ENCODE data around the gene NUP210L. TPM values are rescaled to one million over a fixed set of nuclear protein-coding genes. Genes with fewer than 3 reads are reported as not detected.

NUP210L gene
- total RNA-seq, 1 donor from 2014 or later, result not detected

DNA sequence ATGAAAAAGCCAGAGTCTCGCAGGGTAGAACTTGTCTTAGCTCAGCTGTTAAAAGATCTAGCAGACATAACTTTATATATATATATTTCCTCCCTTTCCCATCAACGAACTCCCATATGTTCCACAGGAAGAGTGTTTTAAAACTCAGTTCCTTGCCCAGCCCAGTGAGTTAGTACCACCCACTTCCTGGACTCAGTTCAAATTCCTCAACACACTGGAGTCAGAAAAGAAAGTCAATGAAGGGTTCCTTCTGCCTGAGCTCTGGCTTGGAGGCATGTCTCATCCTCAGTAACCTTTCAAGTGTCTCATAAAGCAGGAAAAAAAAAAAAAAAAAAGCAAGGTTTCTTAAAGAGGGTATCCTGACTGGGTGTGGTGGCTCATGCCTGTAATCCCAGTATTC, 21.5 kb upstream of the NUP210L start:
- Mint-ChIP-seq H3K36me3 (peaks cover 27% of the 10 kb centered on the region), H3K4me1 (peaks cover 40% of the 10 kb centered on the region), H3K27me3 (ENCODE audit: insufficient read depth, low read depth) (peaks cover 2% of the 10 kb centered on the region), H3K27ac (no peak overlapping the region), H3K4me3 (no peak overlapping the region), H3K9me3 (no peaks in the 10 kb centered on the region)
- H3K27me3 ChIP-seq, result no peaks in the 10 kb centered on the region
- no peak overlapping the region for H2AFZ ChIP-seq (replicated peaks)
- H3K9me3 ChIP-seq (ENCODE audit: low read depth), result no peaks in the 10 kb centered on the region
- no peak for DNase-seq (ENCODE audit: low spot score)
- H3K4me3 ChIP-seq, result no peak overlapping the region
- H3K79me2 ChIP-seq (ENCODE audit: low read depth), result peaks cover 87% of the 10 kb centered on the region
- H3K36me3 ChIP-seq, result peaks cover 7% of the 10 kb centered on the region
- H3K4me1 ChIP-seq, result peaks cover 39% of the 10 kb centered on the region
- H3F3A ChIP-seq (ENCODE audit: low read depth), result peaks cover 23% of the 10 kb centered on the region
- TF ChIP-seq CTCF (IDR thresholded peaks at IDR 0.05) (no peak), EZH2phosphoT487 (IDR thresholded peaks at IDR 0.05) (no peak), EZH2 (IDR thresholded peaks at IDR 0.05) (no peak)
- H3K27ac ChIP-seq, result no peak overlapping the region
- no peak overlapping the region for H3K4me2 ChIP-seq
- H3K9ac ChIP-seq, result no peak overlapping the region
- H4K20me1 ChIP-seq (ENCODE audit: low read depth), result peaks cover 71% of the 10 kb centered on the region

DNA sequence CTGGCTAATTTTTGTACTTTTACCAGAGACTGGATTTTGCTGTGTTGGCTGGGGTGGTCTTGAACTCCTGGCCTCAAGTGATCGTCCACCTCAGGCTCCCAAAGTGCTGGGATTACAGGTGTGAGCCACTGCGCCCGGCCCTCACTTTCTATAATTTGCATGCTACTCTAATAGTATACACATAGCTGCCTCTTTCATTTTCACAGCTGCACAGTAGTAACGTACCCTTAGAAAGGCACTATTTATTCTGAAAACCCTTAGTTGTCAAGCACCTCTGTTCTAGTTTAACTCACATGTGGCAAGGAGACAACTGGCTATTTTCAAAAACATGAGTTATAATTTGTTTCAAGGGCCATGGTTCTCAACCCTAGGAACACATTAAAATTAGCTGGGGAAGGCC, 19.8 kb upstream of the NUP210L start:
- no peak for TF ChIP-seq CTCF (IDR thresholded peaks at IDR 0.05)
- TF ChIP-seq EZH2 (IDR thresholded peaks at IDR 0.05), result no peak
- no peak for TF ChIP-seq EZH2phosphoT487 (IDR thresholded peaks at IDR 0.05)
- no peak for DNase-seq (ENCODE audit: low spot score)
- H3K36me3 Mint-ChIP-seq, result peaks cover 40% of the 10 kb centered on the region
- H3K4me1 ChIP-seq, result peaks cover 22% of the 10 kb centered on the region
- H3K27ac Mint-ChIP-seq, result no peak overlapping the region
- peaks cover 2% of the 10 kb centered on the region for H3K27me3 Mint-ChIP-seq (ENCODE audit: insufficient read depth, low read depth)
- H4K20me1 ChIP-seq (ENCODE audit: low read depth), result peaks cover 54% of the 10 kb centered on the region
- H3K4me2 ChIP-seq, result no peak overlapping the region
- H3F3A ChIP-seq (ENCODE audit: low read depth), result peaks cover 15% of the 10 kb centered on the region
- H3K4me3 ChIP-seq, result no peak overlapping the region
- no peak overlapping the region for H3K27ac ChIP-seq
- H3K9ac ChIP-seq, result no peak overlapping the region
- no peak overlapping the region for H2AFZ ChIP-seq (replicated peaks)
- H3K4me3 Mint-ChIP-seq, result no peak overlapping the region
- H3K36me3 ChIP-seq, result peaks cover 7% of the 10 kb centered on the region
- peaks cover 70% of the 10 kb centered on the region for H3K79me2 ChIP-seq (ENCODE audit: low read depth)
- H3K4me1 Mint-ChIP-seq, result peaks cover 25% of the 10 kb centered on the region
- H3K9me3 ChIP-seq (ENCODE audit: low read depth), result no peaks in the 10 kb centered on the region
- H3K9me3 Mint-ChIP-seq, result no peaks in the 10 kb centered on the region
- H3K27me3 ChIP-seq, result no peaks in the 10 kb centered on the region

GRCh38 chr1:154171880-154172279, 17.0 kb upstream of the NUP210L start:
- H3K79me2 ChIP-seq (ENCODE audit: low read depth), result peaks cover 42% of the 10 kb centered on the region
- peaks cover 26% of the 10 kb centered on the region for H4K20me1 ChIP-seq (ENCODE audit: low read depth)
- H3K27ac Mint-ChIP-seq, result no peak overlapping the region

More at GRCh38 chr1:154171880-154172279, 17.0 kb upstream of the NUP210L start:
- peaks cover 53% of the 10 kb centered on the region for H3K36me3 Mint-ChIP-seq
- no peak overlapping the region for H2AFZ ChIP-seq (replicated peaks)
- no peak overlapping the region for H3K4me3 Mint-ChIP-seq
- H3K4me3 ChIP-seq, result no peak overlapping the region
- no peaks in the 10 kb centered on the region for H3K4me1 ChIP-seq
- H3K9me3 ChIP-seq (ENCODE audit: low read depth), result no peaks in the 10 kb centered on the region
- H3K4me1 Mint-ChIP-seq, result no peaks in the 10 kb centered on the region
- no peaks in the 10 kb centered on the region for H3K9me3 Mint-ChIP-seq
- TF ChIP-seq EZH2 (IDR thresholded peaks at IDR 0.05) (no peak), EZH2phosphoT487 (IDR thresholded peaks at IDR 0.05) (no peak), CTCF (IDR thresholded peaks at IDR 0.05) (no peak)
- DNase-seq (ENCODE audit: low spot score), result no peak
- H3F3A ChIP-seq (ENCODE audit: low read depth), result no peaks in the 10 kb centered on the region
- no peaks in the 10 kb centered on the region for H3K27me3 Mint-ChIP-seq (ENCODE audit: insufficient read depth, low read depth)
- H3K4me2 ChIP-seq, result no peak overlapping the region
- no peak overlapping the region for H3K9ac ChIP-seq
- no peaks in the 10 kb centered on the region for H3K27me3 ChIP-seq
- no peak overlapping the region for H3K27ac ChIP-seq
- peaks cover 10% of the 10 kb centered on the region for H3K36me3 ChIP-seq
